GM12892 (cell line): ENCODE measurements around the gene COX19.

Source experiments
- POLR2A ChIP-seq: IDR thresholded peaks from 2 replicates; pipeline ENCODE4 v1.6.1; 2011; ENCODE audit warnings: low read depth, low read length, control low read depth
- POLR2AphosphoS5 ChIP-seq: IDR thresholded peaks from 2 replicates; pipeline ENCODE4 v1.6.1; 2011; ENCODE audit warnings: low read depth, low read length, control low read depth

DNA sequence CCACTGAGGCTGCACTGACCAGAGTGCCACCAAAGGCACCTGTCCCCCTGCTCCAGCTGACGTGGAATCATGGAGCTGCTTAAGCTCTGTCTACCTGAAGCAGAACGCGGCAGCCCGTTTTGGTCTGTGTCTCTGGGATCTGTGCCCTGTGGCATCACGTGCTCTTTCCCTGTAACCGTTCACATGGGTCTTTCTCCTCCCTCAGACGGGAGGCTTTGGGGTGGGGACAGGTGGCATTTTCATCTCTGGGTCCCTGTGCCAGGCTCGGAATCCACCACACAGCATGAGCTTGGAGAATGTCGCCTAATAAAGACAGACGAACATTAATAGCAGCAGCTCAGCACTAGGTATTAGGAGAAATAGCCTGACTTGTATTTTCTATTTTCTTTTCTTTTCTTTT lies 19.3 kb downstream of the COX19 start:
- TF ChIP-seq POLR2AphosphoS5 (no peak), POLR2A (no peak)
